Measurements from ENCODE around the gene PDE1C. TPM values are rescaled to one million over a fixed set of nuclear protein-coding genes. Genes with fewer than 3 reads are reported as not detected.

Gene PDE1C
- total and polyA plus RNA-seq, 9 donors: 4.8 to 20.0 (median 11.8) TPM

GRCh38 chr7:31828520-31828919 lies 241.7 kb downstream of the PDE1C start:
- no peak for DNase-seq
- H3K27ac ChIP-seq: no peak overlapping the region
- intact Hi-C loops (cut with DNase I): no loop called here
- no peaks in the 10 kb centered on the region for H3K4me1 ChIP-seq (ENCODE audit: insufficient read depth)
- no peaks in the 10 kb centered on the region for H3K9me3 ChIP-seq
- H3K27me3 ChIP-seq: no peaks in the 10 kb centered on the region
- no peak overlapping the region for H3K4me3 ChIP-seq
- no peaks in the 10 kb centered on the region for H3K36me3 ChIP-seq
- TF ChIP-seq EP300 (IDR thresholded peaks at IDR 0.05): no peak
- TF ChIP-seq CTCF (IDR thresholded peaks at IDR 0.05): no peak
- no peak for TF ChIP-seq POLR2A (IDR thresholded peaks at IDR 0.05)

- intact Hi-C loops (cut with DNase I): no loop called here
- H3K36me3 ChIP-seq: no peaks in the 10 kb centered on the region
- no peak overlapping the region for H3K4me3 ChIP-seq
- H3K27me3 ChIP-seq: no peaks in the 10 kb centered on the region
- no peak overlapping the region for H3K27ac ChIP-seq
- no peak for DNase-seq
- no peaks in the 10 kb centered on the region for H3K4me1 ChIP-seq (ENCODE audit: insufficient read depth)
- TF ChIP-seq POLR2A (IDR thresholded peaks at IDR 0.05) (no peak), EP300 (IDR thresholded peaks at IDR 0.05) (no peak), CTCF (IDR thresholded peaks at IDR 0.05) (no peak)
- no peaks in the 10 kb centered on the region for H3K9me3 ChIP-seq
Measured at GRCh38 chr7:31825576-31825975, 244.6 kb downstream of the PDE1C start.

- Histone ChIP-seq H3K27ac (no peak overlapping the region), H3K27me3 (no peaks in the 10 kb centered on the region), H3K4me1 (ENCODE audit: insufficient read depth) (no peaks in the 10 kb centered on the region), H3K36me3 (no peaks in the 10 kb centered on the region), H3K9me3 (no peaks in the 10 kb centered on the region), H3K4me3 (no peak overlapping the region)
- 89 to 91% (median 90%) methylated on average over 5 of the region's 5 CpGs for WGBS, 3 donors
- no peak for DNase-seq
- TF ChIP-seq EP300 (IDR thresholded peaks at IDR 0.05) (no peak), POLR2A (IDR thresholded peaks at IDR 0.05) (no peak), CTCF (IDR thresholded peaks at IDR 0.05) (no peak)
- intact Hi-C loops (cut with DNase I): no loop called here
Measured at GRCh38 chr7:31819031-31819430, 251.2 kb downstream of the PDE1C start.

GRCh38 chr7:31816810-31817209 lies 253.4 kb downstream of the PDE1C start:
- Histone ChIP-seq H3K4me3 (no peak overlapping the region), H3K9me3 (no peaks in the 10 kb centered on the region), H3K27me3 (no peaks in the 10 kb centered on the region), H3K27ac (no peak overlapping the region), H3K36me3 (no peaks in the 10 kb centered on the region), H3K4me1 (ENCODE audit: insufficient read depth) (no peaks in the 10 kb centered on the region)
- no peak for TF ChIP-seq EP300 (IDR thresholded peaks at IDR 0.05)
- no peak for TF ChIP-seq CTCF (IDR thresholded peaks at IDR 0.05)
- no peak for TF ChIP-seq POLR2A (IDR thresholded peaks at IDR 0.05)
- DNase-seq: no peak
- WGBS, 3 donors: 69 to 84% (median 70%) methylated on average over 5 of the region's 5 CpGs
- intact Hi-C loops (cut with DNase I): no loop called here

GRCh38 chr7:31815796-31816195 lies 254.4 kb downstream of the PDE1C start:
- DNase-seq: no peak
- intact Hi-C loops (cut with DNase I): no loop called here
- Histone ChIP-seq H3K9me3 (no peaks in the 10 kb centered on the region), H3K4me1 (ENCODE audit: insufficient read depth) (no peaks in the 10 kb centered on the region), H3K27ac (no peak overlapping the region), H3K27me3 (no peaks in the 10 kb centered on the region), H3K4me3 (no peak overlapping the region), H3K36me3 (no peaks in the 10 kb centered on the region)
- 82 to 88% (median 83%) methylated on average over 9 of the region's 9 CpGs for whole genome bisulfite sequencing, 3 donors
- no peak for TF ChIP-seq EP300 (IDR thresholded peaks at IDR 0.05)
- no peak for TF ChIP-seq POLR2A (IDR thresholded peaks at IDR 0.05)
- TF ChIP-seq CTCF (IDR thresholded peaks at IDR 0.05): no peak

All from ovary (tissue), 9 donors.